Lower leg skin (tissue), 3 donors: Measurements from ENCODE around the gene ITM2A.

Experiments used
- CTCF ChIP-seq, 3 donors: fragments of 450-650 bp; IDR thresholded peaks; one replicate each; pipeline ENCODE4 v1.5.1; 2016; ENCODE audit warnings: antibody characterized with exemption in 3 of 3, mild to moderate bottlenecking in 3 of 3, moderate library complexity in 2 of 3
- POLR2A ChIP-seq, 2 donors: fragments of 450-650 bp; IDR thresholded peaks; one replicate each; pipeline ENCODE4 v1.6.1; 2016 to 2017; ENCODE audit warnings: antibody characterized with exemption in 2 of 2, mild to moderate bottlenecking in 1 of 2, moderate library complexity in 1 of 2

GRCh38 chrX:79375340-79375739 is 8.2 kb upstream of the ITM2A start:
- TF ChIP-seq CTCF (IDR thresholded peaks at IDR 0.05): no peak
- TF ChIP-seq POLR2A (IDR thresholded peaks at IDR 0.05): no peak
